ENCODE results near the gene TECTA.

The TECTA gene

DNA sequence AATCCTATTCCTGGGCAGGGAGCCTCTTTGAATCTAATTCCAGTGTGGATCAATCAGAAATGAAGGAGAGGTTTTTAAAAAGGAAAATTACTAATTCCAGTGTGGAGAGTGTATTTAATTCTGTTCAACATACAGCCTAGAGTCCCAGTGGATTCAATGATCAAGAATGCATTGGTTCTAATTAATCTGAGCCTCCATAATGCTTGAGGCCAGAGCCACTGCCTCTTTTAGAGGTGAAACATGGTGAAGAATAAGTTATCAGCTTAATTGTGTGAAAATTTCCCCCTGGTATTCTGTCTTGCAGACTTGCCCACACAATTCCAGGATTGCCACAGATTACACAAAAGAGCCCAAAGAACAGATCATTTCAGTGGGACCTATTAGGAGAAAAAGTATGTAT lies 87.7 kb downstream of the TECTA start:
- no peak for DNase-seq (ENCODE audit: low spot score)

GRCh38 chr11:121191818-121192217 lies 90.8 kb downstream of the TECTA start:
- DNase-seq (ENCODE audit: low spot score): no peak

- DNase-seq (ENCODE audit: low spot score): peak; percentile 37
Observed at GRCh38 chr11:121194731-121195596, 93.9 kb downstream of the TECTA start.

- no peak for DNase-seq (ENCODE audit: low spot score)
Observed at GRCh38 chr11:121198491-121198890, 97.4 kb downstream of the TECTA start.

DNA sequence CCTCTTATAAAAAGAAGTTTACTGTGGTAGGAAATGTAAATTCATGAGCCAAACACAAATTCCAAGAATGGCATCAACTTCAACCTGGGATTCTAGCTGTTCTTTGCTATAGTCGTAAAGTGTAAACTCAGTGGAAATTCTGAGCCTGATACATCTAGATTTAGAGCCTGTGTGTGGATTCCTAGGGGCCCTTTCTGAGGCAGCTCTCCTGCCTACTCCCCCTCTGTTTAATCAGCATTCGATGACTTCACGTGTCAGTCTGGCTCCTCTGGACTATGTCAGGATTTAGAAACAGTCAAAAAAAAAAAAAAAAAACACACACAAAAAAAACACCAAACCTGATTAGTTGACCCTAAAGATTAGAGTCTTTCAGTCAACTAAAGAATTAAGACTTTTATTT lies 98.5 kb downstream of the TECTA start:
- no peak for DNase-seq (ENCODE audit: low spot score)

- no peak for DNase-seq (ENCODE audit: low spot score)
Observed at GRCh38 chr11:121206810-121207209, 105.8 kb downstream of the TECTA start.

DNA sequence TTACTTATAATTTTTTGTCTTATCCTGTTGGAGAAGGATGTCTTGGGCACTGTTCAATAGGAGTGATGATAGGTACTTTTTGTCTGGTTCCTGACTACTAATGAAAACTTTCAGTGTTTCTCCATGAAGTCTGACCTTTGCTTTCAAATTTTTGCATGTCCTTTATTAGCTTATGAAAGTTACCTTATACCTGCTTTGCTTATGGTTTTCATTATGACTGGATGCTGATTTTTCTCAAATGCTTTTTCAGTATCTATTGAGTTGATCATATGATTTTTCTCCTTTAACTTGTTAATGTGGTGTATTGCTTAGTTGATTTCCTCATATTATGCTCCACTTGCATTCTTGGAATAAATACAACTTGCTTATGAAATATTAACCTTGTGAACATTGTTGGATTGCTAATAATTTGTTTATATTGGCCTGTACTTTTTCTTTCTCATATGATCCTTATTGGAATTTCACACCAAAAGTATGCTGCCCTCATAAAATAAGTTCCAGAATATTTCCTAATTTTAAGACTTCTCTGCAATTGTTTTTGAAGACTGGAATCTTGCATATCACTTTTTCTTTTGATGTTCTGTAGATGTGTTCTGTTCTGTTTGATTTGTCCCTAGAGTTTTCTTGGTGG lies 106.6 kb downstream of the TECTA start:
- DNase-seq (ENCODE audit: low spot score): no peak

DNA sequence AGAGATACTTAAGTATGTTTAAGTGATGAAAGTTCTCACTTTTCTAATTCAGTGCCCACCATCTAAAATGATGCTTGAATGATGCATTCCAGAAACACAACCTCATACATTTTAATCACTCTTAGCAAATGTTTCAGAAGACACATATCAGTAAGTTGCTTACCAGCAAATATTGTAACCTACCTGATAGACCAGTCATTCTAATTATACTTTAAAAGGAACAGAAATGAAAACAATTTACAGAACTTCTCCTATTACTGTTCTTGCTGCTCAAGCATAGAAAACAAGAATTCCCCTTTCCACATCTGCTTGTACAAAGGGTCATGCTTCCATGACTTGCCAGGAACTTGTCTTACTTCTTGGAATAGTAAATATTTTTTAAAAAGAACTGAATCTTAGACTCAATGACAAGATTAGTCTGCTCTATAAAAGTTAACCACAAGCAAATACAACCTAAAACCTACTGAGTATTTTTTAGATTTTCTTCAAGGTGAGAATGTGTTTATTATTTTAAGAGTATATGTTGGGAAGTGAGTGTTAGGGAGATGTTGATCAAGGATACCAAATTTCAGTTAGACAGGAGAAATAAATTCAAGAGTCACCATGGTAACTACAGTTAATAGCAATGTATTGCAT lies 109.5 kb downstream of the TECTA start:
- DNase-seq (ENCODE audit: low spot score): no peak

DNA sequence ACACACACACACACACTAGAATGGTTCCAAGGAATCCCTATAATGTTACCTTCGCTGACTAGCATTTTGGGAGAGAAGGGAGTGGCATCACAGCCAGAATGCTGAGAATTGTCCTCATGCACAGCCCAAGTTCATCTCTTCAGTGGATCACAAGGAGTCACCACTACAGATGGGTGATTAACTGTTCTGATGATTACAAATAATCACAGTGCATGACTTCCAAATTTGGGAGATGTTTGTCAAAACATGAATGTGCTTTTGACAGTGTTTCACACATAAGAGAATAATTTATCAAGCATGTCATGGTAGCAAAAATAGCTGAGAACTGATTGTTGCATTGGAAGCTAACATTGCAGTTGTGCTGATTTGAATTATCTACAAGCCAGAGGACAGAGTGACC lies 110.6 kb downstream of the TECTA start:
- no peak for DNase-seq (ENCODE audit: low spot score)

DNA sequence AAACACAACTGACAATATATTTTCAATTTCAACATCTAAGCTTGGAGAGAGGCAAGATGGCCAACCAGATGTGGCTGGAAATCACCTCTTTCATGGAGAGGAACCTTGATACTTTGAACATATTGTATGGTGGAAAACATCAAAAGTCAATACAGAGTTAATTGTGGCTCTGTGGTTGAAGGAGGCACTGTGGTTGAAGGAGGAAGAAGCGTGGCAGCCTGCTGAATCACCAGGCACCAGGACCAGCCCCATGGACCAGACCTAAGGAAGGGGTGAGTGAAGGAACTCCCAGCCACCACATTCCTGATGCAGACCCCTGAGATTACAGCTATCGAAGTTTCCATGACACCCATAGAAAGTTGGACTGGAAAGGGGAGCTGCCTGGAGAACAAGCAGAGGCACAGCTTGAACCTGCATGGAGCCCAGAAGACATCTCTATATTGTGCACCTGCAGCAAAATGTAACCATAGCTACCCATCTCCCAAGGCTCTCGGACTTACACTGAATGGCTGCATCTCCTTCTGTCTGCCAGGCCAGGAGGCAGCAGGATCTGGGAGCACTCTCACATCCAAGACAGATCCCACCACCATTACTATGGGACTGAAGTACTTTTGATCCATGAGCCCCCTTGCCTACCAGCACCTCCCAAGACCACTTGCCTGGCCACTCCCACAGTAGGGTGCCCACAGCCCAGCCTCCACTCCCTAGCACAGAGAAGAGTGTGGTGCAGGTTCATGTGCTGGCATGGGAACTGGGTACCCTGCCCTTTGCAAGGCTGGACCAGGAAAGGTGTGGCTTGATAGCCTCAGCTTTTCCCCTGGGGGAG lies 111.7 kb downstream of the TECTA start:
- no peak for DNase-seq (ENCODE audit: low spot score)

GRCh38 chr11:121213362-121213893 lies 112.4 kb downstream of the TECTA start:
- DNase-seq (ENCODE audit: low spot score): no peak

DNA sequence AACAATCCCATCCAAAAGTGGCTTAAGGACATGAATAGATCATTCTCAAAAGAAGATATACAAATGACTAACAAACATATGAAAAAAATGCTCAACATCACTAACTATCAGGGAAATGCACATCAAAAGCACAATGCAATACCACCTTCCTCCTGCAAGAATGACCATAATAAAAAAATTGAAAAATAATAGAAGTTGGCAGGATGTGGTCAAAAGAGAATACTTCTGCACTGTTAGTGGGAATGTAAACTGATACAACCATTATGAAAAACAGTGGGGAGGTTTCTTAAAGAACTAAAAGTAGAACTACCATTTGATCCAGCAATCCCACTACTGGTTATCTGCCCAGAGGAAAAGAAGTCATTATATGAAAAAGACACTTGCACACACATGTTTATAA lies 113.8 kb downstream of the TECTA start:
- no peak for DNase-seq (ENCODE audit: low spot score)

DNA sequence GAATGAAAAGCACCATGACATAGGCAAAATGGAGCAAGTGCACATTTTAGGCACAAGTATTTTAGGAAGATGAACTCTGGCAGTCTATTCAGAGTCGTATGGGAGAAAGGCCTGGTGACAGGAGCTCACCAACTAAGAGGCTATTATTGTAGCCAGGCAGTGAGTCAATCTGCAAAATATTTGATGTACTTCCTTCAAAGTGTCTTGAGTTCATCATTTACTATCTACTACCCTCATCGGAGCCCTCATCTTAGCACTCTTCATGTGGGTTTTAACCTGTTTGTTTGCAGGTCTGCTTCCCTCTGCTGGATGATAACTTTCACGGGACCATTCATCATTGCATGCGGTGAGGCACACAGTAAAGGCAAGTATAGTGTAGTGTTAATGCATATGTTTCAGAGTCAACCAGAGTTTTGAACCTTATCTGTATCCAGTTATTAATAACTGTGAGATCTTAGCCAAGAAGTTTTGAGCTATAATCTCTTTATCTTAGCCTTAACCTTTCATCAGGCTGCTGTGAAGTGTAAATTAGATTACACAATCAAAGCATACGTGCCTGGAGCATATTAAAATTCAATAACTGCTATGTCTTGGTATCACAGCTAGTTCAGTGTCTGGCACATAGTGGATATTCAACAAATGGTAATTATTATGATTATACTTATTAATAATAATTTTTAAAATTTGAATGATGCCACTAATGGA lies 120.6 kb downstream of the TECTA start:
- DNase-seq (ENCODE audit: low spot score): no peak

DNA sequence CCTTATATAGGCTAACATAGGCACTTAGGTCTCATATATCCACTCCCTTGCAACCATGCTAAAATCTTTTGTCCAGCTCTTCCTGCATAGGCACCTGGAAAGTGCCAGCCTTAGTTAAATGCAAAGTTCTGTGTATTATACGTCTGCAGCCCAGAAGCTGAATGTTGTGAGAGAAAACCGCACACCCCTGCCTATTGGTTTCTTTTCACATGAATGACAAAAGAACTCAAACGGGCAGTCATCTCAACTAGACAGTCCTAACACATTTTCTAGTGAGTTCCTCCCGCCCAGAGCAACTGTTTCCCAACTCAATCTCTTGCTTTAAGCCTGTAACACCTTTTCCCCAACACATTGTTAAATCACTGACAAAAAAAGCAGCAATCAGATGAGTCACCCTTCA lies 122.1 kb downstream of the TECTA start:
- DNase-seq (ENCODE audit: low spot score): no peak

DNA sequence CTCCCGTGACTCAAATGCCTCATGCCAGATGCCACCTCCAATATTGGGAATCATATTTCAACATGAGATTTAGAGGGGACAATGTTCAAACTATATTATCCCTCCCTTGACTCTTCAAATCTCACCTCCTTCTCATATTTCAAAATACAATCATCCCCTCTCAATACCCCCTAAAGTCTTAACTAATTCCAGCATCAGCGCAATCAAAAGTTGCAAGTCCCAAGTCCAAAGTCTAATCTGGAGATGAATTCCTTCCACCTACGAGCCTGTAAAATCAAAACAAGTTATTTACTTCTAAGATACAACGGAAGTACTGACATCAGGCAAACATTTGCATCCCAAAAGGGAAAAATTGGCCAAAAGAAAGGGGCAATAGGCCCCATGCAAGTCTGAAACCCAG lies 124.3 kb downstream of the TECTA start:
- no peak for DNase-seq (ENCODE audit: low spot score)

DNA sequence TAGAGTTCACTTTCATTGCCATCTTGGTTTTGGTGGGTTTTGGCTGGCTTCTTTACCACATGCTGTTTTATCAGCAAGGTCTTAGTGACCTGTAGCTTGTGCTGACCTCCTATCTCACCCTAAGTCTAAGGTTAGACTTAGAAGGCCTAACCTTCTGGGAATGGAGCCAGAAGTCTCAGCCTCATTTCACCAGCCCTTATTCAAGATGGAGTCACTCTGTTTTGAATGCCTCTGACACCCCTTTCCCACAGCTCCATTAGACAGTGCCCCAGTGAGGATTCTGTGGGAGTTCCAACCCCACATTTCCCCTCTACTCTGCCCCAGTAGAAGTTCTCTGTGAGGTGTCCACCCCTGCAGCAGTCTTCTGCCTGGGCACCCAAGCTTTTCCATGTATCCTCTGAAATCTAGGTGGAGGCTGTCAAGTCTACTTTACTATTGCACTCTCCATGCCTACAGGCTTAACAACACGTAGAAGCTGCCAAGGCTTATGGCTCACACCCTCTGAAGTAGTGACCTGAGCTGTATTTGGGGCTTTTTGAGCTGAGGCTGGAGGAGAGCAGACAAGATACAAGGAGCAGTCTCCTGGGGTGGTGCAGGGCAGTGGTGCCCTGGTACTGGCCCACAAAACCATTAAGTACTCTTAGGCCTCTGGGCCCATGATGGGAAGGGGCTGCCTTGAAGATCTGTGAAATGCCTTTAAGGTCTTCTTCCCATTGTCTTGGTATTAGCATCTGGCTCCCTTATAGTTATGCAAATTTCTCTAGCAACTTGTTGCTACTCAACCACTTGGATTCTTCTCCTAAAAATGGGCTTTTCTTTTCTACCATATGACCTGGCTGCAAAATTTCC lies 125.6 kb downstream of the TECTA start:
- DNase-seq (ENCODE audit: low spot score): no peak

GRCh38 chr11:121228851-121229250 lies 127.8 kb downstream of the TECTA start:
- no peak for DNase-seq (ENCODE audit: low spot score)

DNA sequence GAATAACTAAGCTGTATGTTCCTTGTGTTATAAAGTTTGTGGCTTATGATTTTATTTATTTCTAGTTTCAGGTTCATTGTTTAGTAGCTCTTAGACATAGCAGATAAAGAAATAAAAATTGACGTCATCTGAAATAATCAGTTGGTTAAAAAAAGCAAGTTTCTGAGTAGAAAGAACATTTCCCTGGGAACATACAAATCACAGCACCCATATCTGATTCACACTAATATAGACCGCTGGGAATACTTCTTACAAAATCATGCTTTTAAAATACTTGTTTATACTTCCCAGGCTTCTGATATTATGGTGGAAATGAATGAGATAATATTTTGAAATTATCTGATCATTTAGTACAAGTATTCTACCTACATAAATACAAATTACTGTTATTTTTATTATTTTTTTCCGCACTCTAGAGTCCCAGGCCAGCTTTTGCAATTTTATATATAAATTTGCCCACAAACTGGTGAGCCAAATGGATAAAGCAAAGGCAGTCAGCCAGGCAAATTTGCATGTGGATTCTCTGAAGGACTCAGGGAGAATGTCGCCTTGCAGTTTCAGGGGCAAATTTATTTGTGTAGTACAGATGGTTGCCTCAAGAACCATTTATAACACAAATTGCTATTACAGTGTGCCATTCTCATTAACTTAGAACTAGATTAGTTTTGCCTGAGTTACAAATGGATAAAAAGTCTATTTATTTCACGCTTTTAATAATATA lies 128.6 kb downstream of the TECTA start:
- DNase-seq (ENCODE audit: low spot score): no peak

DNA sequence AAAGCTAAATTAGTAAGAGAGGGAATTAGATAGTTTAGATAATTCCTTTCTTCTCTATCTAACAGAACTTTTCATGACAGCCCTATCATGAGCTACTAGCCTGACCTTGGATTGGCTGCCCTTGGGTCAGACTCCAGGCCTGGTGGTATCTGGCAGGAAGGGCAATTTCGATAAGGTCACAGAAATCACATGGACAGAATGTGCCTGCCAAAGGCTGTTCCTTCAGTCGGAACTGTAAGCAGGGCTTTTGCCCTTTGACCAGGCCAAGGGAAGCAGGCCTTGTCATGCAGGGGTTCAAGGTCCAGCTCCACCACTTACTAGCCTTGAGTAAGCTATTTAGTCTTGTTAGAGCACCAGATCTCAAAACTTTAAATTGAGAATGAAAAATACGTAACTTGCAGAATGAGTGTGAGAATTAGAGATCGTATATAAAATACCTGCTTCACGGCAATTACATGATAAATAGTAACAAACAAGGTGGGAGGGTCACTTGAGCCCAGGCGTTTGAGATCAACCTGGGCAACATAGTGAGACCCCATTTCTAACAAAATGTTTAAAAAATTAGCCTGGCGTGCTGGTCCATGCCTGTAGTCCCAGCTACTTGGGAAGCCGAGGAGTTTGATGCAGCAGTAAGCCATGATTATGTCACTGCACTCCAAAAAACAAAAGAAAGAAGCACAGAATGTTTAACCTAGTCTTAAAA lies 130.7 kb downstream of the TECTA start:
- no peak for DNase-seq (ENCODE audit: low spot score)
